Stimulated activated CD8-positive, alpha-beta memory T cell treated with anti-CD3 and anti-CD28 coated beads, Interleukin-7, amount 100 ng/mL, for 24 hours (primary cell): Measurements from ENCODE around the gene VCAN.

ENCODE experiments used
- DNase-seq: peaks from one replicate; pipeline ENCODE4 v3.0.0-alpha.2; 2020; ENCODE audit warnings: low read depth

VCAN gene

DNA sequence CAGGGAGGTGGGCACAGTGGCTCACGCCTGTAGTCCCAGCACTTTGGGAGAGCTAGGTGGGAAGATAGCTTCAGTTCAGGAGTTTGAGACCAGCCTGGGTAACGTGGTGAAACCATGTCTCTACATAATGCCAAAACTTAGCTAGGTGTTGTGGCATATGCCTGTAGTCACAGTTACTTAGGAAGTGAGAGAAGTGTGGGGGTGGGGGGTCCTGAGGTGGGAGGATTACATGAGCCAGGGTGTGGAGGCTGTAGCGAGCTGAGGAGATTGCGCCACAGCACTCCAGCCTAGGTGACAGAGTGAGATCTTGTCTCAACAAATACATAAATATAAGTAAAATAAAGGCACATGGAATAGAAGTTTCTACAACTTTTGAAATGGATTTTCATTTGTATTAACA, 23.1 kb downstream of the VCAN start:
- no peak for DNase-seq

GRCh38 chr5:83496626-83497025, 25.1 kb downstream of the VCAN start:
- no peak for DNase-seq

GRCh38 chr5:83498585-83498984, 27.0 kb downstream of the VCAN start:
- no peak for DNase-seq

DNA sequence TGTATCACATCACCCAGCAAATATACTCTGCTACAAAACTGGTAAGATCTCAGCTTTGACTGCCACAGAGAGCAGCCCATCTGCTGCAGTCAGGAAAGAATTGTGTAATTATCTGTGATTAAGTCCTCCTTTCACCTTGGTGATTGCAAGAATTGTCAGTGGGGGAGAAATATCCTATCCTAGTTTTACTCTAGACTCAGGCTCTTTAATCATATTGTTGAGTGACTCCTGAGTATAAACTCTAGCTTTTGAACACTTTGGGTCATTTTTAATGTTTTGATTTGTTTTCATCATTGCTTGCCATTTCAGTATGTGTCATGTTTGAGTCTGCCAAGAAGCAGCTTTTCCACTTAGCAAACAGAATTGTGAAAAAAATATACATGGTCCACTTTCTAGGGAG, 32.1 kb downstream of the VCAN start:
- no peak for DNase-seq

GRCh38 chr5:83507431-83507830, 35.9 kb downstream of the VCAN start:
- DNase-seq = no peak

- no peak for DNase-seq
Measured at GRCh38 chr5:83509540-83509939, 38.0 kb downstream of the VCAN start.

- DNase-seq = no peak
Measured at GRCh38 chr5:83510260-83510659, 38.7 kb downstream of the VCAN start.

- DNase-seq = no peak
Measured at GRCh38 chr5:83512061-83512745, 40.7 kb downstream of the VCAN start.

GRCh38 chr5:83513081-83513480, 41.5 kb downstream of the VCAN start:
- DNase-seq = no peak

- no peak for DNase-seq
Measured at GRCh38 chr5:83513491-83513890, 41.9 kb downstream of the VCAN start.

DNA sequence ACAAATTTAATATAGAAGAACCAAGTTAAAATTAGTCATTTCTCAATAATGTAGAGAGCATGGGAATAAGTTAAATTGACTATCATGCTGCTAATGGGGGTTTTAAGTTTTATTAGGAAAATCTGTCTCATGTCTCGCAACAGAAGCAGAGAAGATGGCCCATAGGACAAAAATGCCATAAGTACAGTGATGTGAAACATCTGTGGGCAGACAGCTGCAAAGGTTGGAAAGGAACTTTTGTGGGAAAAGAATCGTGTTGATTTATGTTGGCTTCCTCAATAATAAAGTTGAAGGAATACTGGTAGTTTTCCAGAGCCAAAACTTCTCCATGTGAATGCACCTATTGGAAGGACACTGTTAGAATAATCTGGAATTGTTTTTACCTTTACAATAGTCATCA, 44.8 kb downstream of the VCAN start:
- no peak for DNase-seq

GRCh38 chr5:83517072-83517687, 45.6 kb downstream of the VCAN start:
- no peak for DNase-seq

- DNase-seq = no peak
Measured at GRCh38 chr5:83517688-83518085, 46.1 kb downstream of the VCAN start.

GRCh38 chr5:83518319-83519061, 46.9 kb downstream of the VCAN start:
- DNase-seq = no peak

DNA sequence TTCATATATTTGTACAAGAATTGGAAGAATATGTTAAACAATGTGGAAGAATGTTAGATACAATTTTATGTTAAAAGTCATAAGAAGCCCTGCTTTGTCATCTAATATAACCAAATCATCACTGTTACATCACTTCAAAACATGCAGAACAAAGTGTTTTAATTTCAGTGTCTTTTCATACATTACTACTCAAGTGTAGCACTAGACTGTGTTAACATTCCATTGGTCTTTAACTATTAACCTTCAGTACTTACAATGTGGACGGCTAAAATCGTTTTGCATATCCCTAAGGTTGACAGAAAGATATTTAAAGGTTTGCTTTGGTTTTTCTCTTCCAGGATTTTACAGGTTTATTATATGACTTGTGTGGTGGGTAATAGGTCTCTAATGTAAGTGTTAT, 50.9 kb downstream of the VCAN start:
- no peak for DNase-seq

DNA sequence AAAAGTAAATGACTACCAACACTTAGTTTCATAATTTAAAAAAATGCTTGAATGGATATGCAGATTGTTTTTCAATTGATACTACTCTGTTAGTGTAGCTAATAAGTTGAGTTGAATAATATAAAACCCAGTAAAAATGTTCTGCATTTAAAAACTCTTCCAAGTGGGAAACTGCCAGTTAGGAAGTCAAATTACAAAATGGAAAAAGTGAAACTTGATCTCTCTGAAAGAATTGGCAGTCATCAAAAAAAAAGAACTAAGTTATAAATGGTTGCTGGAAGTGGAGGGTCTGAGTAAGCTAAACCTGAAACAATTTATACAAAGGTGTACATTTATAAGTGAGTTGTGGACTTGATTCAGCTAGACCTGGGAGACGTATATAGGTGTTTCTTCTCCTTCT, 52.4 kb downstream of the VCAN start:
- no peak for DNase-seq

- no peak for DNase-seq
Measured at GRCh38 chr5:83524345-83524744, 52.8 kb downstream of the VCAN start.

GRCh38 chr5:83524991-83525390, 53.4 kb downstream of the VCAN start:
- no peak for DNase-seq

GRCh38 chr5:83526289-83526688, 54.7 kb downstream of the VCAN start:
- no peak for DNase-seq

DNA sequence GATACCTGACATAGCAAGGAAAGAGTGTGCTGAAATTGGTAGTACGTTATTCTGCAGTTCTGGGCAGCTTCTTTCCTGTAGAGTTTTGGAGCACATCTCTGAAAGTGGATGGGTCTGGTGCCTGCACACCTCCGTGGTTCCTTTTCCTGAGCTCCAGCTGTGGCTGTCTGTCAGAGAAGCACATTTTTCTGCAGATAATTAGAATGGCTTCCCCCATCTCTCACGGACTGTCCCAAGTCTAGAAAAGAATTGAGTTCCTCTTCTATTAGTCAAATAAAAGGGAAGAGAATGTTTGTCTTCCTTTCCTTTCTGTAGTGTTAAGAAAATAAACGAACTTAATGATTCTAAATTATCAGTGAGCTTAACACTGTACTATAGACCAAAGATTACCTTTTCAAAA, 55.7 kb downstream of the VCAN start:
- DNase-seq = no peak

GRCh38 chr5:83527722-83528438, 56.3 kb downstream of the VCAN start:
- no peak for DNase-seq

GRCh38 chr5:83528439-83528769, 56.9 kb downstream of the VCAN start:
- no peak for DNase-seq

GRCh38 chr5:83530193-83530592, 58.6 kb downstream of the VCAN start:
- no peak for DNase-seq
